Panc1 (cell line): Measurements from ENCODE around the gene OMA1.

Experiments
- REST ChIP-seq, 2 experiments: IDR thresholded peaks; 2 replicates each; pipeline ENCODE4 v1.6.1; 2011 to 2012; ENCODE audit warnings: low read depth in 2 of 2, control low read depth in 1 of 2, low read length in 1 of 2, mild to moderate bottlenecking in 1 of 2, moderate library complexity in 1 of 2; ENCODE audit not compliant: insufficient read depth in 1 of 2
- TF ChIP-seq, protein P1 (sequence below): fragments of 450-650 bp; IDR thresholded peaks from 2 replicates; pipeline ENCODE4 v1.5.1; 2017; ENCODE audit warnings: mild to moderate bottlenecking

DNA sequence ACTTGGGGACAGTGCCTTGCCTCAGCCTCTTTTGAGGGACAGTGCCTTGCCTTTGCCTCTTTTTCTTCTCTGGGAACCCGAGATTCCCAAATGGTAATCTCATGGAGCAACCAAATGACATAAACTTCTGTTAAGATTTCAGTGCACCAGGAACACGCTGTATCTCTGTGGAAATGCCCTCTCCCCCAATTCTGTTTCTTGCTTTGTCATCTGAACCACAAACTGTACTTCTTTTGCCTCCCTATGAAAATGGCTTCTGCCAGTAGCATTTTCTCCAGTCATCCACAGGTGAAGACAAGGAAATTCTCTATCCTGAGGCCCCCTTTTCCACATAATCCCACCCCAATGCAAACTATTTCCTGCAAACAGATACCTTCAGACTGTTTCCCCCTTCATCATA lies 66.3 kb downstream of the OMA1 start:
- no peak for TF ChIP-seq REST (IDR thresholded peaks at IDR 0.05; ENCODE audit: insufficient read depth in 1 of 2, low read depth in 2 of 2, low read length in 1 of 2)
- TF ChIP-seq, protein P1, sequence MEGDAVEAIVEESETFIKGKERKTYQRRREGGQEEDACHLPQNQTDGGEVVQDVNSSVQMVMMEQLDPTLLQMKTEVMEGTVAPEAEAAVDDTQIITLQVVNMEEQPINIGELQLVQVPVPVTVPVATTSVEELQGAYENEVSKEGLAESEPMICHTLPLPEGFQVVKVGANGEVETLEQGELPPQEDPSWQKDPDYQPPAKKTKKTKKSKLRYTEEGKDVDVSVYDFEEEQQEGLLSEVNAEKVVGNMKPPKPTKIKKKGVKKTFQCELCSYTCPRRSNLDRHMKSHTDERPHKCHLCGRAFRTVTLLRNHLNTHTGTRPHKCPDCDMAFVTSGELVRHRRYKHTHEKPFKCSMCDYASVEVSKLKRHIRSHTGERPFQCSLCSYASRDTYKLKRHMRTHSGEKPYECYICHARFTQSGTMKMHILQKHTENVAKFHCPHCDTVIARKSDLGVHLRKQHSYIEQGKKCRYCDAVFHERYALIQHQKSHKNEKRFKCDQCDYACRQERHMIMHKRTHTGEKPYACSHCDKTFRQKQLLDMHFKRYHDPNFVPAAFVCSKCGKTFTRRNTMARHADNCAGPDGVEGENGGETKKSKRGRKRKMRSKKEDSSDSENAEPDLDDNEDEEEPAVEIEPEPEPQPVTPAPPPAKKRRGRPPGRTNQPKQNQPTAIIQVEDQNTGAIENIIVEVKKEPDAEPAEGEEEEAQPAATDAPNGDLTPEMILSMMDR = no peak
